22Rv1 (cell line): ENCODE data around the gene TEX261.

Experiments used
- CTCF ChIP-seq: fragments of 450-650 bp; IDR thresholded peaks from 2 replicates; pipeline ENCODE4 v1.5.1; 2017; ENCODE audit warnings: mild to moderate bottlenecking
- ZFX ChIP-seq: fragments of 450-650 bp; IDR thresholded peaks from 2 replicates; pipeline ENCODE4 v1.6.1; 2017; ENCODE audit warnings: antibody characterized with exemption, borderline replicate concordance

DNA sequence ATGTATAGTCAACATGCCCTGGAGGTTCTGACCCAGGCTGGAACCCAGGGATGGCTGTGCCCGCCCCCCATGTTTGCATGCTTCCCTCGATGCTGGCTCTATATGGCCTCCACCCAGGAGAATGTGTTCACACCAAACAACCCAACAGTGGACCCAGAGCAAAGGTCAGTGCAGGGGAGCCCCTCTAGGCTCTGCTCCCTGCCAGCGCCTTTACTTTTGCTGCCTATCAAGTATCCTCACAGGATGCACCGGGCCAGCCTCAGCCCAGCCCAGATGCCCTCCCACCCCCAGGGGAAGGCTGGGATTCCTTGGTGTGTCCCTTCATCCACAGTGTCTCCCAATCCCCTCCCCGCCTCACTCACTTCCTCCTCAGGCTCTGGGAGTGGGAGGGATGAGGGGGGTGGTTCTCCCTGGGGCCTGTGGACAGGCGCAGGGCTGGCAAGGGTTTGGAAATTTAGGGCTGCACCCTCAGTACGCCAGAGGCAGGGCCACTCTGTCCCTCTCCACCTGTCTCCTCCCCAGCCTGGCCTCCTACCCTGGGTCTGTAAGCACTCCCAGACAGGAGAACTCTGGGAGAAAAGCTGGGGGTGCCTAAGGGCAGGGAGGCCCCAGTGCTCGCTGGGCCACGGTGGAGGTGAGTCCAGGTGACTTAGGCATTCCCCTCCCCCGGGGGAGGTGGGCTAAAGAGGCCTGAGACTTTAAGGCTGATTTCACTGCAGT is 56.6 kb downstream of the TEX261 start:
- no peak for TF ChIP-seq CTCF
- TF ChIP-seq ZFX, result no peak
